GM23338 (cell line): Measurements from ENCODE around the gene SGCD.

Experiments
- CREB1 ChIP-seq: fragments of 250-450 bp; sonication (Bioruptor Pico); IDR thresholded peaks from 2 replicates; pipeline ENCODE4 v1.5.0; 2020; ENCODE audit warnings: low read depth, mild to moderate bottlenecking, moderate library complexity
- CTCF ChIP-seq, 2 experiments: fragments of 200-600 bp in 1 of 2; sonication (generic) in 1 of 2; conservative IDR thresholded peaks; 2 replicates each; pipeline versions ENCODE4 v1.5.1 to v1.6.1; 2016 to 2017; ENCODE audit warnings: antibody characterized with exemption in 2 of 2, low read depth in 2 of 2, mild to moderate bottlenecking in 2 of 2, moderate library complexity in 1 of 2
- EZH2 ChIP-seq: fragments of 200-600 bp; sonication (generic); IDR thresholded peaks from one replicate; pipeline ENCODE4 v1.8.0; 2017; ENCODE audit warnings: antibody characterized with exemption, mild to moderate bottlenecking, low read depth; ENCODE audit not compliant: unreplicated experiment
- JUNB ChIP-seq: IDR thresholded peaks from one replicate; pipeline ENCODE4 v1.6.1; 2016; ENCODE audit warnings: antibody characterized with exemption; ENCODE audit not compliant: unreplicated experiment
- POLR2AphosphoS5 ChIP-seq: IDR thresholded peaks from 2 replicates; pipeline ENCODE4 v1.6.1; 2016; ENCODE audit warnings: antibody characterized with exemption, low read depth
- TF ChIP-seq, protein P1 (sequence below): IDR thresholded peaks from 2 replicates; pipeline ENCODE4 v1.6.1; 2016; ENCODE audit warnings: antibody characterized with exemption

GRCh38 chr5:156693113-156693512 lies 366.1 kb downstream of the SGCD start:
- TF ChIP-seq CTCF (conservative IDR thresholded peaks at IDR 0.05; ENCODE audit: low read depth in 2 of 2) (no peak), CREB1 (CRISPR knock-in tag) (no peak), POLR2AphosphoS5 (no peak), EZH2 (no peak), JUNB (no peak)
- TF ChIP-seq, protein P1, sequence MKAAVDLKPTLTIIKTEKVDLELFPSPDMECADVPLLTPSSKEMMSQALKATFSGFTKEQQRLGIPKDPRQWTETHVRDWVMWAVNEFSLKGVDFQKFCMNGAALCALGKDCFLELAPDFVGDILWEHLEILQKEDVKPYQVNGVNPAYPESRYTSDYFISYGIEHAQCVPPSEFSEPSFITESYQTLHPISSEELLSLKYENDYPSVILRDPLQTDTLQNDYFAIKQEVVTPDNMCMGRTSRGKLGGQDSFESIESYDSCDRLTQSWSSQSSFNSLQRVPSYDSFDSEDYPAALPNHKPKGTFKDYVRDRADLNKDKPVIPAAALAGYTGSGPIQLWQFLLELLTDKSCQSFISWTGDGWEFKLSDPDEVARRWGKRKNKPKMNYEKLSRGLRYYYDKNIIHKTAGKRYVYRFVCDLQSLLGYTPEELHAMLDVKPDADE = no peak
